NCI-H524 (cell line): Measurements from ENCODE around the gene USP7.
"Not testable (repeated sequence)": the region's sequence is repeated elsewhere in the genome, so short reads cannot be mapped to it uniquely, and the experiment has no call there.

ENCODE experiments used
- DNase-seq, 2 experiments: peaks; one replicate each; lab custom pipeline; 2025; lab: John Stamatoyannopoulos, UW

Gene USP7

DNA sequence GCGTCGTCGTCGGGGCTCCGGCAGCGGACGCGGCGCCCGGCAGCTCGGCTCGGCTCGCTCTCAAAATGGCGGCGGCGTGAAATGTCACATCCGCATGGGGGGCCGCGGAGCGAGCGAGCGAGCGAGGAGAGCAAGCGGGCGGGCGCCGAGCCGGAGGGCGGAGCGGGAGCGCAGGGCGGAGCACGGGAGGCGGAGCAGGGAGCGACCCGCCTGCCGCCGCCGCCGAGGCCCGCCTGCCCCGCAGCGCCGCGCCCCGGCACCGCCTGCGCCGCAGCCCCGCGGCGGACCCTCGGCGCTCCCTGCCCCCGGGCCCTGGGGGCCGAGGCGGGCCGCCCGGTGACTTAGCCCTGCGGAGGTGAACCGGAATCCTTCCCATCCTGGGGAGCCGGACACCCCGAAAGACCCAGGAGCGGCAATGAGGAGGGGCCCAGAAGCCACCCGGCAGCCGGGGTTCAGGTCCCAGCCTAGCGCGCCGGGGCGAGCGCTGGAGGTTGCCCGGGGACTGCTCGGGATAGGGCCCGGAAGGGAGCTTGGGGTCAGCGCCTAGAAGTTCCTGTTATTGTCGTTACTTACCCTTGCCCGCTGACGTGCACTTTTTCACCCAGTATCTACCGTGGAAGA is at the start of gene USP7:
USP7 (minus strand) TSS at position 86 of the 621 bp plus-strand sequence. CDS start 621 bp downstream, outside the sequence.
- peak; percentile 81 to 83 for DNase-seq

DNA sequence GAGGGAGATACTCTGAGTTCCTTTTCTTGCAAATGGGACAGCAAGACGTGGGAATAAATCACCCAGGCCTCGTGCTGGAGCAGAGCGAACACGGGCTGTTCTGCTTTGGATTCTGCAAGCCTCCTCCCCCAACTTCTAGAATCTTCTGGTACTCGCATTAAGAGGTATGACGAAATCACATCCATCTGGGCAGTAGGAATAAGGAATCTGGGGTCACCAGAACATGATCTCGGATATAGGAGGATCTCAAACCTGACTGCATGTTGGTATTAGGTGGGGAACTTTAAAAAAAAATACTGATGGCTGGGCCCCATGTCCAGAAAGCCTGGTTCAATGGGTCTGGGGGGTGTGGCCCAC is 49.8 kb upstream of the USP7 start:
- no peak for DNase-seq

DNA sequence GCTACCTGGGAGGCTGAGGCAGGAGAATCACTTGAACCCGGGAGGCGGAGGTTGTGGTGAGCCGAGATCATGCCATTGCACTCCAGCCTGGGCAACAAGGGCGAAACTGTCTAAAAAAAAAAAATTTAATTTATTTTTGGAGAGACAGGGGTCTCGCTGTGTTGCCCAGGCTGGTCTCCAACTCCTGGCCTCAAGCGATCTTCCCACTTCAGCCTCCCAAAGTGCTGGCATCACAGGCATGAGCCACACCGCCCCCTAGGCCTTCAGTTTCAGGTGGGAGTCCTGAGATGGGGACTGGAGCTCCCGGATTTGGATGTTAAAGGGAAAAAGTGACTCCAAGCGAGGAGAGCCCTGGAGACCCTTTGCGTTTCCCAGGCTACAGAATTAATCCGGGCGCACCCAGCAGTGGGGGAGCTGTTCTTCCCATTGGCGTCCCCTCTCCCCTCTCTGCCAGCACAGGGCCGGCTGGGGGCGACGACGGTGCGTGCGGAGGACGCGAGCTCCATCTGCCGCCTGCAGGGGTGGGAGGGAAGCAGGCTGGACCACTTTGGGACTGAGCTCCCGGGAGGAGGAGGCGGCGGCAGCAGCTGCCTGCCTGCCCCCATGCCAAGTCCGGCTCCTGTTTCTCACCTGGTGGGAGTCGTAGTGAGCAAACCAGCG is 49.3 kb upstream of the USP7 start:
- peak; percentile 74 to 89 for DNase-seq

DNA sequence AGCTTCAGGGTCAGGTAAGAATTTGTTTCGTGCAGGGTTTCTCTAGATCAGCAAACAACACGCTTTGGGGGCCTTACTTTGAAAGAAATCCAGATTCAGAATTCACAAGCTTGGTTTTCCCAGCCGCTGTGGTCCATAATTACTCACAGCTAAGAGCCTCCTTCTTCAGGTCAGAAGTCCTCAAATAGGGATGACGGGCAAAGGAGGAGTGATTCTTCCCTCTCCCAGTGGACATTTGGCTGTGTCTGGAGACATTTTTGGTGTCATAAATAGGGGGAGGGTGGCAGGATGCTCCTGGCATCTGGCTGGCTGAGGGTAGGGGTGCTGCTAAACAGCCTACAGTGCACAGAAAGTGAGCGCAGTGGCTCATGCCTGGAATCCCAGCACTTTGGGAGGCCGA is 48.6 kb upstream of the USP7 start:
- DNase-seq, result no peak

DNA sequence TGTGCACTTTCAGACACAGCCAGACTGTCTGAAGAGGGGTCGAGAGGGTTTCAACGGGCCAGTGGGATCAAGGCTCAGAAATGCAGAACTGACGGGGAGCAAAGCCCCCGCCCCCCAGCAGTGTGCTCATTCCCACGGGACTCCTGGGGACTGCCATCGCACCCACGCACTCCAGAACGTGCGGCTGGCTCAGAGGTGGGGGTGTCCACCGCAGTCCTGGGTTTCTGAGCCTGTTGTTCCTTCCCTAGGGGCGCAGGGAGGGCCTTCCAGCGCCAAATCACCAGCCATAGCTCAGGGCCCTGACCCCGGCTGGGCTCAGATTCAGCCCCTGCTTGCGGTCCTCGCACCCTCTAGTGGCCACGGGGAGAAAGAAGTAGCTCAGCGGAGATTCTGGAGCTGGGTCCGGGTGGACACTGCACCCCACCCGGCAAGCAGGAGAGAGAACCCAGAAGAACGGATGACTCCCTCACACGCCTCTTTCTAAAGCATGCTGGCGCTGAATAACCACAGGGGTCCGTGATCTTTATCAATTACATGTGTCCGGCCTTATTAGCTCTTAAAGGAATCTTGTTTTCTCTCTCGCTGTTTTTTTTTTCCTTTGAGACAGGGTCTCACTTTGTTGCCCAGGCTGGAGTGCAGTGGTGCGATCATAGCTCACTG is 45.0 kb upstream of the USP7 start:
- peak; percentile 64 to 76 for DNase-seq

DNA sequence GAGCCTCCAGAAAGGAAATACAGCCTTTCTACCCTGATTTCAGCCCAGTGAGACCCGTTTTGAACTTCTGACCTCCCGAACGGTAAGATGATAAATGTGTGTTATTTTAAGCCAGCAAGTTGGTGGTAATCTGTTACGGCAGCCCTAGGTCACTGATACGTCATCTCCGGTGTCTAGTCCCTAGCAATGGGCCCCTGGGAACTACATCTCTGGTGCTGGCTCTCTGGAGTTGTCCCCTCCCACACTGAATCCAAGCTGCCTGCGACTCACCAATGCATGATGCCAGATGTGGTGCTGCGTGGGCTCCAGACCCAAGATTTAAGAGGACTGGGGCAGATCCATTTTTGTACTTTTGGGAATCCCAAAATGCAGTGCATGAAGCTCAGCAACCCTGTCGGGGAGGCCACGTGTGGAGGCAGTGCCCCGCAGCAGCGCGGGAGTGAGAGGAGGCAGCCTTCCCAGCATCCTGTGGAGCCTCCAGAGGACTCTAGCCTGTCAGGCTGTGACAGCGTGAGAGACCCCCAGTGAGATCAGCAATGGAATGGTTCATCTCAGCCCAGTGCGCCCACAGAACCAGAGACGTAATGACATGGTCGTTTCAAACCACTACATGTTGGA is 43.6 kb upstream of the USP7 start:
- no peak for DNase-seq

DNA sequence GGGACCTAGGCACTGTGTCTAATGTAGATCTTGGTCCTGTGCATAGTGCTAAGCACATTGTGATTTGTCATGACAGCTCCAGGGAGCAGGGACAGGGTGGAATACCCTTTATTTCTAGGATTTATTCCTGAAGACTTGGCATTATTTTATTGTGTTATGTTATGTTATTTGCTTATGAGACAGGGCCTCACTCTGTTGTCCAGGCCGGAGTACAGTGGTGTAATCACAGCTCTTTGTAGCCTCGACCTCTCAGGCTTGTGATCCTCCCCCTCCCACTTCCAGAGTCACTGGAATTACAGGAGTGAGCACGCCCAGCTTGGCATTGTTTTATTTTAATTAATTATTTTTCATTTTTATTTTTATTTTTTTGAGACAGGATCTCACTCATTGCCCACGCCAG is 40.5 kb upstream of the USP7 start:
- no peak for DNase-seq

DNA sequence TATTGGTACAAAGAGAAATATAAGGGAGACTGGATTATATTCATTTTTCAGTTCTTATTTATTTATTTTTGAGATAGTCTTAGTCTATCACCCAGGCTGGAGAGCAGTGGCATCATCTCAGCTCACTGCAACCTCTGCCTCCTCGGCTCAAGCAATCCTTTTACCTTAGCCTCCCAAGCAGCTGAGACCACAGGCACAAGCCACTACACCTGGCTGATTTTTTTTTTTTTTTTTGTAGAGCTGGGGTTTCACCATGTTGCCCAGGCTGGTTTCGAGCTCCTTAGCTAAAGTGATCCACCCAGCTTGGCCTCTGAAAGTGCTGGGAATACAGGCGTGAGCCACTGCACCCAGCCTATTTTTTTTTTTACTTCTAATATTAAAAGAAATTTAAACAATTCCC is 40.1 kb upstream of the USP7 start:
- DNase-seq, result no peak

DNA sequence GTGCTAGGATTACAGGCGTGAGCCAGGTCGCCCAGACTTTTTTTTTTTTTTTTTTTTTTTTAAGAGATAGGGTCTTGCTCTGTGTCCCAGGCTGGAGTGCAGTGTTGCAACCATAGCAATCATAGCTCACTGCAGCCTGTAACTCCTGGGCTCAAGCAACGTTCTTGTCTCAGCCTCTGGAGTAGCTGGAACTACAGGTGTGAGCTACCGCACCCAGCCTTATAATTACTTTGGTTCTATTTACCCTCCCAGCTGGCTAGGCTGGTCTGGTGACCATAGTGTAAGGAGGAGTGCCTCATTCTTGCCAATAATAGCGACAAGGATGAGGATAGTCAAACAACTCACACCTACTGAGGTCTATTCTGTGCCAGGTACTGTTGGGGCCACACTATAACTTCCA is 39.6 kb upstream of the USP7 start:
- DNase-seq, result no peak

DNA sequence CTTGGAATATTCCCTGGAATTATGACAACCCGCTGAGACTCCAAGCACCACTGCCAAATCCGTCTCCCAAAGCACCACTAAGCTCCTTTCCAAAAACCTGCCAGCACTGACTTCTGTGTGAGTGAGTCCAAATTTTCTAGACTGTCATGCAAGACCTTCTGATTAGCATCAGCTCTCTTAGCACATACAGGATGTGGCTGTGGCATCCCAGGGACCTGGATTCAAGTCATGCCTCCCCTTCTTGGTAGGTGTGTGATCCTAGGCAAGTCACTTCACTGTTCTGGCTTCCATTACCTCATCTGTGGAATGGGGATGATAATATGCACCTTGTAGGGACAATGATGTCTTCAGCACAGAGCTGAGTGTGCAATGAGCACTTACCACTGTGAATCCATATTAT is 38.3 kb upstream of the USP7 start:
- no peak for DNase-seq

DNA sequence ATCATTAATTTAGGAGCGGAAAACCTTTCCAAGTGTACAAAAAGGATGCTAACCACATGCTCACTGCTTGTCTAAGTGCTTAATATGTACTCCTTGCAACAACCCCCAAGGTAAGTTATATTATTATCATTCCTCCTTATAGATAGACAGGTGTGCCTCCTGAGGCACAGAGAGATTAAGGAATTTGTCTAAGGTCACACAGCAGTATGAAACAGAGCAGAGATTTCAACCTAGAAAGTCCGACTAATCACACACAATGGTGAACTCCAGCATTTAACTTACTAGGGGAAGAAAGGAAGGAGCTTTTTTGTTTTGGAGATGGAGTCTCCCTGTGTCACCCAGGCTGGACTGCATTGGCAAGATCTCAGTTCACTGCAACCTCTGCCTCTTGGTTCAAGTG is 37.0 kb upstream of the USP7 start:
- DNase-seq, result no peak

DNA sequence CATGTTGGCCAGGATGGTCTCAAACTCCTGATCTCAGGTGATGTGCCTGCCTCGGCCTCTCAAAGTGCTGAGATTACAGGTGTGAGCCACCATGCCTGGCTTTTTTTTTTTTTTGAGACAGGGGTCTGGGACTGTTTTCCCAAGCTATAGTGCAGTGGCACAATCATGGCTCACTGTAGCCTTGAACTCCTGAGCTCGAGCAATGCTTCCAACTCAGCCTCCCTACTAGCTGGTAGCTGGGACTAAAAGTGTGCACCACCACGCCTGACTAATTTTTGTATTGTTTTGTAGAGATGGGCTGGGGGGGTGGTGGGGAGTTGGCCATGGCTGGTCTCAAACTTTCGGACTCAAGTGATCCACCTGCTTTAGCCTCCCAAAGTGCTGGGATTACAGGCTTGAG is 36.1 kb upstream of the USP7 start:
- DNase-seq, result no peak

DNA sequence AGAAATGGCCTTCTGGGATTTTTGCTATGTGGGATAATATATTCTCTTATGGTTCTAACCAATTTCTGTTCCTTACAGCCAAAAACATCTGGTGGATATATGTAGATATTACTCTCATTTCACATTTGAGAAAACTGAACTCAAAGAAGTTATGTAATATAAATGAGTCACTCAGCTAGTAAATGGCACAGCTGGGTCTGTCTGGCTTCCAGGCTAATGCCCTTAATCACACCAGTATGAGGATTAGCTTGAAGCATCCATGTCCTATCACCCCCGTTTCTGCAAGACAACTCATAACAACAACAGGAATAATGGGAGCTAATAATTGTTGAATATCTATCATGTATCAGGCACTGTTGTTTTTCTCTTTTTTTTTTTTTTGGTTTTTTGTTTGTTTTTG is 34.4 kb upstream of the USP7 start:
- peak in 1 of 2 experiments; percentile 45 for DNase-seq

DNA sequence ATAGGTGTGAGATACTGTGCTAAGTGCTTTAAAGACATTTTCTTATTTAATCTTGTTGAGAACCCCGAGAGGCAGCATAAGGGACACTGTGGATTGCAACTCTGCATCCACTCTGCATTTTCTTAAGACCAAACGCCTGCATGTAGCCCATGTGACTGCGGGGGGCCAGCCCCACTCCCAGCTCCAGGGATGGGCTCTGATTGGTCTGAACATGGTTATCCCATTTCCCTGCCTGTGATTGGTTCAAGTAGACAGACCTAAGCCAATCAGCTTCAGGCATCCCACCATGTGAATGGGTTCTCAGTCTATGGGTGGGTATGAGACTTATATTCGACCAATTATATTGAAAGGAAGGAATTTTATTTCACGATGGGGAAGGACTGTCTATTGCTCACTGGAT is 33.2 kb upstream of the USP7 start:
- DNase-seq, result peak; percentile 37 to 57

DNA sequence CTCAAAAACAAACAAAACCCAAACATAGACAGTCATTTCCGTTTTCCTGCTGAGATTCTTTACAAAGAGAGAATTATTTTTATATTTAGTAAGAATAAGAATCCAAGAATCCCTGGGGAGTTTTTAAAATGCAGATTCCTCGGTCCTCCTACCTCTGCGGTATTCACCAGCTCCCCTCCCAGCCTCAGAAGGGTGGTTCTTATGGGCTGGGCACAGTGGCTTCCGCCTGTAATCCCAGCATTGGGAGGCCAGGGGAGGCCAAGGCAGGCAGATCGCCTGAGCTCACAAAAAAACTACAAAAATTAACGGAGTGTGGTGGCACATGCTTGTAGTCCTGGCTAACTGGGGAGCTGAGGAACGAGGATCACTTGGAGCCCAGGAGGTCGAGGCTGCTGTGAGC is 26.7 kb upstream of the USP7 start:
- no peak for DNase-seq

DNA sequence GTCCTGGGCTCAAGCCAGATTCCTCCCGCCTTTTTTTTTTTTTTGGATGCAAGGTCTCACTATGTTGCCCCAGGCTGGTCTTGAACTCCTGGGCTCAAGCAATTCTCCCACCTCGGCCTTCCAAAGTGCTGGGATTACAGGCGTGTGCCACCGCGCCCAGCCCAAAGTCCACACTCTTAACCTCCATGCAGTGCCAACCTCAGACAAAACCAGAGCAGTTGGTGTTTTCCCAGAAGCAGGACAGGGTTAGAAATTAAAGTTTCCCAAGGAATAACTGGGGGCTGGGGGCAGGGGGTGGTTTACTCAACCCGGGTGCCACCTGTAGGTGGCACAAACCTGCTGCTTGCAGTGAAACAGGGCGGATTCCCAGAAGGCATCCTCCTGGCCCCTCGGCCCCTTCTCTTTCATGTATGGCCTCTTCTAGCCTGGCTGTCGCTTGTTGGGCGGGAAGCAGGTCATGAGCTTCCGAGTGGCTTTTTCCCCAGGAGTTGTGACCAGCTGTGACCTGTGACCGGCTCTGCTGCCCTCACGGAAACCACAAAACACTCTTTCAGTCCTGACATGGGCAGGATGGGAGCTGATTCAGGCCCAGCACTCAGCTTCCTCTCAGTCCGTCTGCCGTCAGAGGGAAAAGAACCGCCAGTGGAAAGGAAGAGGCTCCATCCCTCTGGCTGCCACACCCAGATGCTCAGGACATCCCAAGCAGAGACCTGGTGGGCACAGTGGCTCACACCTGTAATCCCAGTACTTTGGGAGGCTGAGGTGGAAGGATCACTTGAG is 25.6 kb upstream of the USP7 start:
- DNase-seq, result no peak

DNA sequence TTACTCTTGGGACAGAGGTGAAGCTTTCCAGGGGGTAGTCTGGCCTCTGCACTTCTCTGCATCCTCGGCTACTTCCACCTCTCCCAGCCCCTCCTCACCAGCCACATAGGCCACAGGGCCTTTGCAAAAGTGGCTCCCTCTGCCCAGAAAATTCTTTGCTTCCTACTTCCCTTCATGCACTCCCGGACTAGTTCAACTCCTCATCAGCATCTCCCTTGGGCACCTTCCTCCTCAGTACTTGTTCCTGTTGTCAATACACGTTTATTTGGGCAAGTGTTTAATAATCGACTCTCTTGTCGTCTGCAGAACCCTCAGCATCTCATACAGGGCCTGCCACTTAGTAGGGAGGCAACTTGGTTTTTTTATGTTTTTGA is 23.1 kb upstream of the USP7 start:
- no peak for DNase-seq

DNA sequence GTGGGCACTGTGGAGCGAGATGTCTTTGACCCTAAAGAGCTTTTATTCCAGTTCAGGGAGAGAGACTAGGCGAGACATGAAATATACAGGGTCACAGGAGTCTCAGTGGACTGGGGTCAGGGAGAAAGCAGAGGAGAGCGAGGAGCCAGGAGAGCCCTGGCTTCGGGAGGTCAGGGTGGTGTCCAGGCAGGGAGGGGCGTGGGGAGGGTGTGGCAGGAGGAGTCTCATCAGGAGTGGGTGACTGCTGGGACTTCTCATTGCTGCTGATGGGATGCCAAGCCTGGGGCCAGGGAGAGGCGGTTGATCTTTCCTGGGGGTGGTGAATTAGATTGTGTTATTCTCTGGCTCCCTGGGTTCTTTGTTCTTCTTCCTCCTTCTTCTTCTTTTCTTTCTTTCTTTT is 22.4 kb upstream of the USP7 start:
- no peak for DNase-seq

DNA sequence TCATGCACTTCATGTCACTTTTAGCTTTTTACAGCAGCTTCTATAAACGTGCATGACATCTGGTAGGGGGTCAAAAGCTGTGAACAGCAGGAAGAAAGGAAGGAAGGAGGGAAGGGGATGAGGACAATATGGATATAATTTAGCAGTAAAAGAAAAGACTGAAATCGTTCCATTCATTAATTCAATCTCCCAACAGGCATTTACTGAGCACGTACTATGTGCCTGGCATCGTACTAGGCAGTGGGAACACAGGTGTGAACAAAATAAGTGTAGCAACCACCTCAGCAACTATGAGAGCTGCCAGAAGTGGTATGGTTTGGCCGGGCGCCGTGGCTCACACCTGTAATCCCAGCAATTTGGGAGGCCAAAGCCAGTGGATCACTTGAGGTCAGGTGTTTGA is 19.1 kb upstream of the USP7 start:
- DNase-seq, result peak in 1 of 2 experiments; percentile 27

DNA sequence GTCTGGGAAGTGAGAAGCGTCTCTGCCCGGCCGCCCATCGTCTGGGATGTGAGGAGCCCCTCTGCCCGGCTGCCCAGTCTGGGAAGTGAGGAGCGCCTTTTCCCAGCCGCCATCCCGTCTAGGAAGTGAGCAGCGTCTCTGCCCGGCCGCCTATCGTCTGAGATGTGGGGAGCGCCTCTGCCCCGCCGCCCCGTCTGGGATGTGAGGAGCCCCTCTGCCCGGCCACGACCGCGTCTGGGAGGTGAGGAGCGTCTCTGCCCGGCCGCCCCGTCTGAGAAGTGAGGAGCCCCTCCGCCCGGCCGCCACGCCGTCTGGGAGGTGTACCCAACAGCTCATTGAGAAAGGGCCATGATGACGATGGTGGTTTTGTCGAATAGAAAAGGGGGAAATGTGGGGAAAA is 18.2 kb upstream of the USP7 start:
- not testable (repeated sequence) for DNase-seq

DNA sequence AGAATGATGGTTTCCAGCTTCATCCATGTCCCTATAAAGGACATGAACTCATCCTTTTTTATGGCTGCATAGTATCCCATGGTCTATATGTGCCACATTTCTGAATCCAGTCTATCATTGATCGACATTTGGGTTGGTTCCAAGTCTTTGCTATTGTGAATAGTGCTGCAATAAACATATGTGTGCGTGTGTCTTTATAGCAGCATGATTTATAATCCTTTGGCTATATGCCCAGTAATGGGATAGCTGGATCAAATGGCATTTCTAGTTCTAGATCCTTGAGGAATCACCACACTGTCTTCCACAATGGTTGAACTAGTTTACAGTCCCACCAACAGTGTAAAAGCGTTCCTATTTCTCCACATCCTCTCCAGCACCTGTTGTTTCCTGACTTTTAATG is 12.5 kb upstream of the USP7 start:
- peak in 1 of 2 experiments; percentile 48 for DNase-seq

DNA sequence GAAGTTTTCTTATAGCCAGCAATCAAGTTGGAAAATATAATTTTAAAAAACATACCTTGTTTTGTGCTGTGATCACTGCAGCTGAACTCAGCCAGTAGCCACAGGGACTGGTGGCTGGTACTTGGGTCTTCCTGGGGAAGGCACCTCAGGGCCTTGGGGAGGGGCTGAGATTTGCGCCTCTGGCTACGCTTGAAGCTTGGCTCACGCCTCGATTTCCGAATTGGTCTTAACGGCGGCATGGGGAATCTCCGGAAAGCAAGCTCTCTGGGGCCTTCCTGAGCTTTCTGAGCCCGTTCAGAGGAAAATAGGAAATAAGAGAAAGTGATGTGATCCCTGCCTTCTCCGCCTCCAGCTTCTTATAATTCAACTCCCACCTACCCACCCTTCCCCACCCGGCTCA is 11.3 kb upstream of the USP7 start:
- no peak for DNase-seq
